Gastrocnemius medialis (tissue), 4 donors: ENCODE data around the gene CFAP298.
"Not testable (repeated sequence)": the region's sequence is repeated elsewhere in the genome, so short reads cannot be mapped to it uniquely, and the experiment has no call there.

Experiments
- POLR2A ChIP-seq, 2 donors: fragments of 450-650 bp; IDR thresholded peaks; one replicate each; pipeline ENCODE4 v1.6.1; 2017; ENCODE audit warnings: antibody characterized with exemption in 2 of 2, mild to moderate bottlenecking in 2 of 2, moderate library complexity in 2 of 2
- TF ChIP-seq, protein P1 (sequence below), 5 experiments: fragments of 450-650 bp in 3 of 5; fragments of 200-600 bp in 2 of 5; sonication (generic) in 2 of 5; IDR thresholded peaks in 4 of 5; conservative IDR thresholded peaks in 1 of 5; 1 replicate in 4 of 5; 2 replicates in 1 of 5; pipeline ENCODE4 v1.5.1; 2016 to 2019; ENCODE audit warnings: antibody characterized with exemption in 5 of 5, mild to moderate bottlenecking in 3 of 5, moderate library complexity in 3 of 5

DNA sequence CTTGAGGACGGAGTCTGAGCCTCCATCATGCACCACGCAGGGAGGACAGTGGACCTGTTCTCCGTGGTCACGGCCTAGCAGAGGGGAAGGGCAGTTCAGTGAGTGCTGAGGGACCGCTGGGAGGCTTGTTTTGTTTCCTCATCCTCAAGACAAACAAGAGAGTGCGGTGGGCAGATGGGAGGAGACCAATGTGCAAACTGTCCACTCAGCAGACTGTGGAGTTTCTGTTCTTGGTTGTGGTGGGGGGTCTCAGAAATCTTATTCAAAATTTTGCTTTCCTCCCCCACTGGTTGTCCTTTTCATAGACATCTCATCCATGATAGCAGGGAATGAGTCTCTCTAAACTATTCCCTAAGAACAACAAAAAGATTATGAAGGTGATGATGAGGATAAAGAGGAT is 6.0 kb upstream of the CFAP298 start:
- TF ChIP-seq, protein P1, sequence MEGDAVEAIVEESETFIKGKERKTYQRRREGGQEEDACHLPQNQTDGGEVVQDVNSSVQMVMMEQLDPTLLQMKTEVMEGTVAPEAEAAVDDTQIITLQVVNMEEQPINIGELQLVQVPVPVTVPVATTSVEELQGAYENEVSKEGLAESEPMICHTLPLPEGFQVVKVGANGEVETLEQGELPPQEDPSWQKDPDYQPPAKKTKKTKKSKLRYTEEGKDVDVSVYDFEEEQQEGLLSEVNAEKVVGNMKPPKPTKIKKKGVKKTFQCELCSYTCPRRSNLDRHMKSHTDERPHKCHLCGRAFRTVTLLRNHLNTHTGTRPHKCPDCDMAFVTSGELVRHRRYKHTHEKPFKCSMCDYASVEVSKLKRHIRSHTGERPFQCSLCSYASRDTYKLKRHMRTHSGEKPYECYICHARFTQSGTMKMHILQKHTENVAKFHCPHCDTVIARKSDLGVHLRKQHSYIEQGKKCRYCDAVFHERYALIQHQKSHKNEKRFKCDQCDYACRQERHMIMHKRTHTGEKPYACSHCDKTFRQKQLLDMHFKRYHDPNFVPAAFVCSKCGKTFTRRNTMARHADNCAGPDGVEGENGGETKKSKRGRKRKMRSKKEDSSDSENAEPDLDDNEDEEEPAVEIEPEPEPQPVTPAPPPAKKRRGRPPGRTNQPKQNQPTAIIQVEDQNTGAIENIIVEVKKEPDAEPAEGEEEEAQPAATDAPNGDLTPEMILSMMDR (IDR thresholded peaks at IDR 0.05 in 4 of 5, conservative IDR thresholded peaks at IDR 0.05 in 1 of 5): not testable (repeated sequence)
- not testable (repeated sequence) for TF ChIP-seq POLR2A (IDR thresholded peaks at IDR 0.05)
